ENCODE measurements around the gene GPC5. TPM values are rescaled to one million over a fixed set of nuclear protein-coding genes. Genes with fewer than 3 reads are reported as not detected.

The GPC5 gene
- total RNA-seq, 2 donors from 2014 or later = 0.22 to 0.51 TPM

GRCh38 chr13:91659256-91660075, 261.0 kb downstream of the GPC5 start:
- Mint-ChIP-seq H3K4me3 (no peak overlapping the region), H3K36me3 (ENCODE audit: low read depth) (no peaks in the 10 kb centered on the region), H3K27ac (no peak overlapping the region), H3K9me3 (no peaks in the 10 kb centered on the region), H3K27me3 (ENCODE audit: insufficient read depth) (no peaks in the 10 kb centered on the region), H3K4me1 (no peaks in the 10 kb centered on the region)
- Histone ChIP-seq H3K9me3 (ENCODE audit: control insufficient read depth, low read length) (no peaks in the 10 kb centered on the region), H3K36me3 (ENCODE audit: control insufficient read depth, insufficient read depth, low read length) (no peaks in the 10 kb centered on the region), H3K4me1 (ENCODE audit: control insufficient read depth, insufficient read depth, low read length) (no peaks in the 10 kb centered on the region), H3K27me3 (ENCODE audit: control insufficient read depth, insufficient read depth, low read length, poor library complexity, severe bottlenecking) (no peaks in the 10 kb centered on the region), H3K27ac (ENCODE audit: low read depth, low read length) (no peak overlapping the region), H3K4me3 (ENCODE audit: low read length) (no peak overlapping the region), H3K9ac (ENCODE audit: extremely low read depth, low read length, poor library complexity, severe bottlenecking) (no peak overlapping the region)
- 92 to 100% methylated on average over 2 to 4 of the region's 4 CpGs for WGBS, 2 experiments (ENCODE audit: insufficient coverage in 1 of 2, insufficient read length in 1 of 2)
- TF ChIP-seq CTCF (conservative IDR thresholded peaks at IDR 0.05) = no peak
- DNase-seq = no peak

- Histone ChIP-seq H3K36me3 (ENCODE audit: control insufficient read depth, insufficient read depth, low read length) (no peaks in the 10 kb centered on the region), H3K27me3 (ENCODE audit: control insufficient read depth, insufficient read depth, low read length, poor library complexity, severe bottlenecking) (no peaks in the 10 kb centered on the region), H3K27ac (ENCODE audit: low read depth, low read length) (no peak overlapping the region), H3K9me3 (ENCODE audit: control insufficient read depth, low read length) (no peaks in the 10 kb centered on the region), H3K4me3 (ENCODE audit: low read length) (no peak overlapping the region), H3K9ac (ENCODE audit: extremely low read depth, low read length, poor library complexity, severe bottlenecking) (no peak overlapping the region), H3K4me1 (ENCODE audit: control insufficient read depth, insufficient read depth, low read length) (no peaks in the 10 kb centered on the region)
- H3K36me3 Mint-ChIP-seq (ENCODE audit: low read depth) = no peaks in the 10 kb centered on the region
- no peaks in the 10 kb centered on the region for H3K4me1 Mint-ChIP-seq
- no peak for DNase-seq
- H3K9me3 Mint-ChIP-seq = no peaks in the 10 kb centered on the region
- no peak overlapping the region for H3K27ac Mint-ChIP-seq
- no peak for TF ChIP-seq CTCF (conservative IDR thresholded peaks at IDR 0.05)
- H3K27me3 Mint-ChIP-seq (ENCODE audit: insufficient read depth) = no peaks in the 10 kb centered on the region
- H3K4me3 Mint-ChIP-seq = no peak overlapping the region
Measured at GRCh38 chr13:91660076-91660415, 261.6 kb downstream of the GPC5 start.

- no peaks in the 10 kb centered on the region for H3K36me3 Mint-ChIP-seq (ENCODE audit: low read depth)
- Histone ChIP-seq H3K4me3 (ENCODE audit: low read length) (no peak overlapping the region), H3K27ac (ENCODE audit: low read depth, low read length) (no peak overlapping the region), H3K9ac (ENCODE audit: extremely low read depth, low read length, poor library complexity, severe bottlenecking) (no peak overlapping the region), H3K4me1 (ENCODE audit: control insufficient read depth, insufficient read depth, low read length) (no peaks in the 10 kb centered on the region), H3K9me3 (ENCODE audit: control insufficient read depth, low read length) (no peaks in the 10 kb centered on the region), H3K36me3 (ENCODE audit: control insufficient read depth, insufficient read depth, low read length) (no peaks in the 10 kb centered on the region), H3K27me3 (ENCODE audit: control insufficient read depth, insufficient read depth, low read length, poor library complexity, severe bottlenecking) (no peaks in the 10 kb centered on the region)
- no peak overlapping the region for H3K27ac Mint-ChIP-seq
- no peak for TF ChIP-seq CTCF (conservative IDR thresholded peaks at IDR 0.05)
- no peak for DNase-seq
- H3K9me3 Mint-ChIP-seq = no peaks in the 10 kb centered on the region
- no peaks in the 10 kb centered on the region for H3K27me3 Mint-ChIP-seq (ENCODE audit: insufficient read depth)
- no peak overlapping the region for H3K4me3 Mint-ChIP-seq
- no peaks in the 10 kb centered on the region for H3K4me1 Mint-ChIP-seq
- whole genome bisulfite sequencing, 2 experiments (ENCODE audit: insufficient coverage in 1 of 2, insufficient read length in 1 of 2) = 95 to 96% methylated on average over 4 of the region's 4 CpGs
Measured at GRCh38 chr13:91661692-91662490, 263.5 kb downstream of the GPC5 start.
